T-helper 2 cell treated with Interferon-gamma antibody and Interleukin-4, amounts not matched to agents 5 μg/mL and 100 μg/mL, for 36 hours (primary cell): Measurements from ENCODE around the gene ART5.

ENCODE experiments used
- DNase-seq: peaks from one replicate; pipeline ENCODE4 v3.0.0; 2021; ENCODE audit warnings: low spot score
- H3K27ac Mint-ChIP-seq: one replicate; pipeline ENCODE4 v1.8.0; 2021; ENCODE audit warnings: mild to moderate bottlenecking, mixed read lengths
- H3K27me3 Mint-ChIP-seq: one replicate; pipeline ENCODE4 v1.8.0; 2021; ENCODE audit warnings: low read depth, mixed read lengths
- H3K36me3 Mint-ChIP-seq: one replicate; pipeline ENCODE4 v1.8.0; 2021; ENCODE audit warnings: low read depth, mixed read lengths
- H3K4me1 Mint-ChIP-seq: one replicate; pipeline ENCODE4 v1.8.0; 2021; ENCODE audit warnings: low read depth, mixed read lengths
- H3K4me3 Mint-ChIP-seq: one replicate; pipeline ENCODE4 v1.8.0; 2022; ENCODE audit warnings: mild to moderate bottlenecking, moderate library complexity, mixed read lengths
- H3K9me3 Mint-ChIP-seq: one replicate; pipeline ENCODE4 v1.8.0; 2021; ENCODE audit warnings: mixed read lengths

The ART5 gene, protein sequence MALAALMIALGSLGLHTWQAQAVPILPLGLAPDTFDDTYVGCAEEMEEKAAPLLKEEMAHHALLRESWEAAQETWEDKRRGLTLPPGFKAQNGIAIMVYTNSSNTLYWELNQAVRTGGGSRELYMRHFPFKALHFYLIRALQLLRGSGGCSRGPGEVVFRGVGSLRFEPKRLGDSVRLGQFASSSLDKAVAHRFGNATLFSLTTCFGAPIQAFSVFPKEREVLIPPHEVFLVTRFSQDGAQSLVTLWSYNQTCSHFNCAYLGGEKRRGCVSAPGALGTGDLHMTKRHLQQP

GRCh38 chr11:3641701-3642070 is at the start of gene ART5:
Gene ART5, minus strand, starts transcription at chr11:3641992. Its CDS starts 130 bp downstream, at chr11:3641862.
- Mint-ChIP-seq H3K4me3 (peak within 1 kb of the TSS; percentile 64), H3K9me3 (no peaks in the 10 kb centered on the region), H3K27me3 (peaks cover 26% of the 10 kb centered on the region), H3K27ac (peak within 1 kb of the TSS; percentile 40), H3K4me1 (peaks cover 2% of the 10 kb centered on the region), H3K36me3 (no peaks in the 10 kb centered on the region)
- no peak for DNase-seq

GRCh38 chr11:3686751-3687150 is 45.0 kb upstream of the ART5 start:
- Mint-ChIP-seq H3K9me3 (no peaks in the 10 kb centered on the region), H3K4me1 (peaks cover 10% of the 10 kb centered on the region), H3K27me3 (no peaks in the 10 kb centered on the region), H3K4me3 (no peak overlapping the region), H3K36me3 (peaks cover 50% of the 10 kb centered on the region), H3K27ac (no peak overlapping the region)
- no peak for DNase-seq

DNA sequence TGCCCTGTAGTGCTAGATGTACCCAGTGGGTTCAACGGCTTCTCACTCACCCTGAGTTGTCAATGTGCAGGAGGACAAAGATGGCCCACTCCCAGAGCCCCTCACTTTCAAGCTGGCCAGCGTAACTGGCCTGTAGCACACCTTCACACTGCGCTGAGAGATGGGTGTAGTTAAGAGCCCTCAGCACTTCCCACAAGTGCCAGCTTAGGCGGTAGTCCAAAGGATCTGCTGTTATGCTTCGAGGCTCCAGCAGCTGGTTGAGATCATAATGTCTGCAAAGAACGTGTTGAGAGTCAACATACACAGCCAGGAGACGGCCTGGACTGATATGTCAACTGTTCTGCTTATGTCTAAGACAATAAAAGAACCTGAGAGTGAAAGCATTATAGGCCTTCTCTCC is 44.1 kb upstream of the ART5 start:
- Mint-ChIP-seq H3K9me3 (no peaks in the 10 kb centered on the region), H3K27me3 (no peaks in the 10 kb centered on the region), H3K36me3 (peaks cover 54% of the 10 kb centered on the region), H3K27ac (no peak overlapping the region), H3K4me1 (peaks cover 11% of the 10 kb centered on the region), H3K4me3 (no peak overlapping the region)
- DNase-seq, result no peak

DNA sequence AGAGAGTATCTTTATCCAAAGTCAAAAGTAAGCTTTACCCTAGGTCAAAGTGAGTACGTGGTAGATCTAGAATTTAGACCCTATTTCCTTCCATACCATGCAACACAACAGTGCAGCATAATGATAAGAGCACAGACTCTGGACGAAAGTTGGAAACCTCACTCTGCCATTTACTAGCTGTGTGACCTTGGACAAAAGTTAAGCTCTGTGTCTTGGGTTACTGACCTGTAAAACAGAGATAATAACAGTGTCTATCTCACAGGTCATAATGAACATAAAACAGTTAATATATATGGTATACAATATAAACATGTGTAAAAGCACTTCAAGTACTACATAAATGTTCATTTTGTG is 43.0 kb upstream of the ART5 start:
- H3K36me3 Mint-ChIP-seq, result peaks cover 59% of the 10 kb centered on the region
- H3K4me3 Mint-ChIP-seq, result no peak overlapping the region
- H3K27me3 Mint-ChIP-seq, result no peaks in the 10 kb centered on the region
- no peaks in the 10 kb centered on the region for H3K9me3 Mint-ChIP-seq
- DNase-seq, result no peak
- H3K27ac Mint-ChIP-seq, result no peak overlapping the region
- peaks cover 11% of the 10 kb centered on the region for H3K4me1 Mint-ChIP-seq

- H3K9me3 Mint-ChIP-seq, result no peaks in the 10 kb centered on the region
- no peaks in the 10 kb centered on the region for H3K27me3 Mint-ChIP-seq
- no peak overlapping the region for H3K4me3 Mint-ChIP-seq
- no peak for DNase-seq
- H3K36me3 Mint-ChIP-seq, result peaks cover 63% of the 10 kb centered on the region
- H3K27ac Mint-ChIP-seq, result peak overlapping the region; percentile 31
- H3K4me1 Mint-ChIP-seq, result peaks cover 11% of the 10 kb centered on the region
Observed at GRCh38 chr11:3684129-3684818, 42.5 kb upstream of the ART5 start.

GRCh38 chr11:3683039-3683438 is 41.2 kb upstream of the ART5 start:
- no peak overlapping the region for H3K27ac Mint-ChIP-seq
- peaks cover 11% of the 10 kb centered on the region for H3K4me1 Mint-ChIP-seq
- no peak for DNase-seq
- peaks cover 71% of the 10 kb centered on the region for H3K36me3 Mint-ChIP-seq
- no peaks in the 10 kb centered on the region for H3K27me3 Mint-ChIP-seq
- H3K9me3 Mint-ChIP-seq, result no peaks in the 10 kb centered on the region
- H3K4me3 Mint-ChIP-seq, result no peak overlapping the region

GRCh38 chr11:3679077-3679476 is 37.3 kb upstream of the ART5 start:
- H3K27ac Mint-ChIP-seq, result no peak overlapping the region
- DNase-seq, result no peak
- H3K9me3 Mint-ChIP-seq, result no peaks in the 10 kb centered on the region
- no peak overlapping the region for H3K4me3 Mint-ChIP-seq
- peaks cover 9% of the 10 kb centered on the region for H3K4me1 Mint-ChIP-seq
- H3K27me3 Mint-ChIP-seq, result no peaks in the 10 kb centered on the region
- H3K36me3 Mint-ChIP-seq, result peaks cover 73% of the 10 kb centered on the region

GRCh38 chr11:3675971-3676370 is 34.2 kb upstream of the ART5 start:
- Mint-ChIP-seq H3K4me1 (no peaks in the 10 kb centered on the region), H3K36me3 (peaks cover 63% of the 10 kb centered on the region), H3K4me3 (no peak overlapping the region), H3K27me3 (no peaks in the 10 kb centered on the region), H3K27ac (no peak overlapping the region), H3K9me3 (no peaks in the 10 kb centered on the region)
- DNase-seq, result no peak

- Mint-ChIP-seq H3K9me3 (no peaks in the 10 kb centered on the region), H3K4me3 (no peak overlapping the region), H3K27ac (no peak overlapping the region), H3K36me3 (peaks cover 57% of the 10 kb centered on the region), H3K27me3 (no peaks in the 10 kb centered on the region), H3K4me1 (no peaks in the 10 kb centered on the region)
- DNase-seq, result no peak
Observed at GRCh38 chr11:3674189-3674588, 32.4 kb upstream of the ART5 start.

DNA sequence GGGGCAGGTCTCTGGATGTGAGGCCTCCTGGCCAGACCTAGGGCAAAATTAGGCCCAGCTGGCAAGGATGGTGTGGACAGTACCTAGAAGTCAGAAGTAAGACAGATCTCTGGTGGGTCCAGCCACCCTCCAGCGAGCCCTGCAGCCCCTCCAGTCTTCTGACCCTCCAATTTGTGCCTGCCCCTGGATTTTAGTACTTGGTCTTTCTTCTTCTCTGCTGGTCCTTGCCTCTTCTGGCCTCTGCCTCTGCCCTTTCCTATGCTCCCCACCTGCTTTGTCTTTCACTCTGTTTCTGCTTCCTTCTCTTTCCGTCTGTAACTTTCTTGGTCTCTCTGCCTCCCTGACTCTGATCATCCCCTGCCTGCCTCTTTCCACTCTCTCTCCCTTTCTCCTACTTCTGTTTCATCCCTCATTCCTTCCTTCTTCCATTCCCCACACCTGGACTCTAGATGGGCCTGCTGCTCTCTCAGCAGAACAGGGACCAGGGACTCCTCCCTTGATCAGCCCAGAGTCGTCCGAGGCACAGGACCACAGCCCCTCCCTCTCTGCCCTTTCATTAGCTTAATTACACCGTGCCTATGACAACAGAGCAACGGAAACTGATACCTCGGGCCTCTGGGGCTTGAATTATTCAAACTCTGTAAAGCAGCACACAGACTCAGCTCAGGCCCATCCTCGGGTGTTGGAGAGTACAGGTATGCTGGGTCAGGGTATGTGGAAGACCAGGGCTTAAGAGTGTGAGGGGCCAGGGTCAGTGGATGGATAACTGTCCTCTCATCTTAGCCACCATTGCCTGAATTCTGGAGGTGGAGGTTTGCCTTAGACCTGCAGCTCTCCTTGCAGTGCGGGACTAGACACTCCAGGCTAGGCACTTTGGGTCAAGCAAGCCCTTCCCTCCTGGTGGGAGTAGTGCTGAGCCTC is 29.8 kb upstream of the ART5 start, which contains the start of gene CHRNA10:
CHRNA10 (minus strand) TSS at position 51 of the 921 bp plus-strand sequence. CDS start 72 bp downstream, outside the sequence.
- DNase-seq, result no peak
- Mint-ChIP-seq H3K27me3 (no peaks in the 10 kb centered on the region), H3K4me3 (no peak within 1 kb of the TSS), H3K27ac (peak within 1 kb of the TSS; percentile 37), H3K4me1 (no peaks in the 10 kb centered on the region), H3K36me3 (peaks cover 37% of the 10 kb centered on the region), H3K9me3 (no peaks in the 10 kb centered on the region)

DNA sequence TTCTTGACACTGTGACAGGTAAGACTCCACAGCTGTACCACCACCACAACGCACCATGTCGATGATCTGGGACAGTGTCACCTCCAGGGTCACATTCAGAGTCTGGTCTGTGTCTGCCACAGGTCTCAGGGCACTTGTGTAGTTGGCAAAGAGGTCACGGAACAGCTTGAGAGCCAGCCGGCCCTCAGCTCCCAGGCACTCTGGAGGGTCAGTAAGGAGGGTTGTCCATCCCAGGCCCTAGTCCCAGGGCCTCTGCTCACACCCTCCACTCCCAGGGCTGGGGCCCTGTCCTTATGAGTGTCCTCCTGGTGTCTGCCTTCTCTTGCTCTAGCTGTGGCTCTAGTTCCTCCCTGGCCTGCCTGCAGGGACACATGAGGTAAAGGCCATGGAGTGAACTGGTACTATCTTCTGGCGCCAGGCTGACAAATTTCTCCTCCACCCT is 28.0 kb upstream of the ART5 start:
- H3K4me3 Mint-ChIP-seq, result no peak overlapping the region
- peaks cover 26% of the 10 kb centered on the region for H3K36me3 Mint-ChIP-seq
- no peak for DNase-seq

DNA sequence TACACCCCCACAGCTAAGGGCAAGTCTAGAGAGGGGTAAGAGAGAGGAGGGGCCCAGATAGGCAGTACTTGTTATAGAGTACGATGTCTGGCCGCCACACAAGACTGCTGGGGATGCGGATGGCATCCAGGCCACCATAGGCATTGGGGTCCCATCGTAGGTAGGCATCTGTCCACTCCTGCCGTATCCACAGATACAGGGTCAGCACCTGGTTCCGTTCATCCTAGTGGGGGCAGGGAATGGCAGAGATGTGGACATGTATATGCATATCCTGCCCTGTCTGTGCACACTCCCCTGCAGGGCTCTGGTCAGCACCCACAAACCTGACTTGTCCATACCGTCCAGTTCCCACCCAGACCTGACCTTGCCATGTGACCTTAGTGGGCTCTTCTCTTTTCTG is 27.3 kb upstream of the ART5 start:
- H3K36me3 Mint-ChIP-seq, result peaks cover 21% of the 10 kb centered on the region
- H3K27me3 Mint-ChIP-seq, result no peaks in the 10 kb centered on the region
- H3K4me1 Mint-ChIP-seq, result no peaks in the 10 kb centered on the region
- H3K27ac Mint-ChIP-seq, result no peak overlapping the region
- DNase-seq, result no peak
- no peaks in the 10 kb centered on the region for H3K9me3 Mint-ChIP-seq
- no peak overlapping the region for H3K4me3 Mint-ChIP-seq

More for the DNA sequence above, 28.0 kb upstream of the ART5 start:
- Mint-ChIP-seq H3K27me3 (no peaks in the 10 kb centered on the region), H3K9me3 (no peaks in the 10 kb centered on the region), H3K27ac (no peak overlapping the region), H3K4me1 (no peaks in the 10 kb centered on the region)

DNA sequence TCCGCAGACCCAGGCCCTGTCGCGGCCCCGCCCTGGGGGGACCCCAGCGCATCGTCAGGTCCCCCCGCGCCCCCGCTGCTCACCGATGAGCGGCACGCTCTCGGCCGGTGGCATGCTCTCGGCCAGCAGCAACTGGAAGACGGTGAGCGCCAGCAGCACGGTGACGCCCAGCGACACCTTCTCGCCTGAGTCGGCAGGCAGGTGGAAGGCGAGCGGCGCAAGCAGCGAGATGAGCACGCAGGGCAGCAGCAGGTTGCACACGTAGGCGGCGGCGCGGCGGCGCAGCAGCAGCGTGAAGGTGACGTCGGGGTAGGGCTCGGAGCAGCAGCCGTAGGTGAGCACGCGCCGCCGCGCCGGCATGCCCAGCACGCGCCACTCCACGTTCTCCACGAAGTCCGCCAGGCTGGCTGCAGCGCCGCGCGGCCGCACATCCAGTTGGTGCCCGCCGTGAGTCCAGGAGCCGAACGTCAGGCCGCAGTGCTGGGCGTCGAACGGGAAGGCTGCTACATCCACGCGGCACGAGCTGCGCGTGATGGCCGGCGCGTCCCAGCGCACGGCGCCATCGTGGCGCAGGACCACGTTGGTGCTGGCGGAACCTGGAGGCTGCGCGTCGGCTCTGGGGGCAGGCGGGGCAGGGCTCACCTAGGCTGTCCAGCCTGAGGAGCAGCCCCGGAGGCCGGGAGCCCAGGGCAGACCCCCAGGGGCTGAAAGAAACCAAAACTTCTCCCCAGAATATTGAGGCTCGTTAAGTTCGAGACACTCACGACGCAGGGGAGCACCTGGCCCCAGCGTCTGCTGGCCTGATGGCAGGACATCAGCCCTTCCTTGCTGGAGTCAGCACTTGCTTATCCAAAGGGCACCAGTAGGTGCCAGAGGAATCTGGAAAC is 25.6 kb upstream of the ART5 start:
- H3K4me3 Mint-ChIP-seq, result no peak overlapping the region
- H3K27me3 Mint-ChIP-seq, result no peaks in the 10 kb centered on the region
- H3K36me3 Mint-ChIP-seq, result peaks cover 12% of the 10 kb centered on the region
- H3K9me3 Mint-ChIP-seq, result no peaks in the 10 kb centered on the region
- H3K4me1 Mint-ChIP-seq, result peaks cover 2% of the 10 kb centered on the region
- DNase-seq, result no peak
- no peak overlapping the region for H3K27ac Mint-ChIP-seq
